Lower leg skin (tissue), 4 donors: ENCODE measurements around the gene WSCD1. TPM values are rescaled to one million over a fixed set of nuclear protein-coding genes. Genes with fewer than 3 reads are reported as not detected.

Source experiments
- DNase-seq, 2 donors: peaks; one replicate each; pipeline ENCODE4 v3.0.0-alpha.2; 2019; ENCODE audit warnings: low spot score in 2 of 2
- H3K4me3 ChIP-seq: fragments of 200-600 bp; sonication (generic); 2 replicates; pipeline ENCODE4 v1.5.1; 2017; ENCODE audit warnings: mild to moderate bottlenecking, low read depth; ENCODE audit not compliant: poor library complexity, severe bottlenecking
- POLR2A ChIP-seq, 2 donors: fragments of 450-650 bp; IDR thresholded peaks; one replicate each; pipeline ENCODE4 v1.6.1; 2016 to 2017; ENCODE audit warnings: antibody characterized with exemption in 2 of 2, mild to moderate bottlenecking in 1 of 2, moderate library complexity in 1 of 2
- WGBS, 2 donors: methylation state at CpG; one replicate each; pipeline ENCODE4 v1.1.5; 2018; 5-methylcytosine and 5-hydroxymethylcytosine counted together
- intact Hi-C: fragments of 100-400 bp; cut with DNase I; formaldehyde crosslinking; loops from one replicate; pipeline ENCODE4 v1.15.0; 2023; ENCODE audit warnings: low total_unique reads
- total RNA-seq, 4 donors: library from RNA; depleted of rRNA; stranded (reverse); fragments of >200 nt; gene quantifications; one replicate each; pipeline ENCODE4 v1.1.0, GENCODE V29; 2016
- TF ChIP-seq, protein P1 (sequence below), 3 donors: fragments of 450-650 bp; IDR thresholded peaks; one replicate each; pipeline ENCODE4 v1.5.1; 2016; ENCODE audit warnings: antibody characterized with exemption in 3 of 3, mild to moderate bottlenecking in 3 of 3, moderate library complexity in 2 of 3

WSCD1 gene
- total RNA-seq, 4 donors from 2014 or later: 2.5 to 5.3 (median 2.9) TPM

DNA sequence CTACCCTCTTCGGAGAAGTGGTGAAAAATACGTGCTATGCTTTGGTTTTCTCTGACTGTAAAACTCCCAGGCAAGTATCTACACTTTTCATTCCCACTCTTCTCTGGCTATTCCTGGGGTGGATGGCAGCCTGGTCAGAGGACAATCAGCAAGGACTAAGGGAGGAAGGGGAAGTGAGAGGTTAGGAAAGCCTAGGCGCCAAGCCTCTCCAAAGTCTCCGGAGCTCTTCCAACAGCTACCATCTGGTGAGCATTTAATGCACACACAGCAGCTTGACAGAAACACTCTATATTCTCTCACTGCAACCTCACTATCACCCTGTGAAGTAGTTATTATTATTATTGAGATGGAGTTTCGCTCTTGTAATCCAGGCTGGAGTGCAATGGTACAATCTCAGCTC lies 65.1 kb downstream of the WSCD1 start:
- 48 to 57% methylated on average over 5 of the region's 5 CpGs for WGBS, 2 donors
- DNase-seq: no peak
- H3K4me3 ChIP-seq: no peak overlapping the region
- no peak for TF ChIP-seq POLR2A (IDR thresholded peaks at IDR 0.05)
- TF ChIP-seq, protein P1, sequence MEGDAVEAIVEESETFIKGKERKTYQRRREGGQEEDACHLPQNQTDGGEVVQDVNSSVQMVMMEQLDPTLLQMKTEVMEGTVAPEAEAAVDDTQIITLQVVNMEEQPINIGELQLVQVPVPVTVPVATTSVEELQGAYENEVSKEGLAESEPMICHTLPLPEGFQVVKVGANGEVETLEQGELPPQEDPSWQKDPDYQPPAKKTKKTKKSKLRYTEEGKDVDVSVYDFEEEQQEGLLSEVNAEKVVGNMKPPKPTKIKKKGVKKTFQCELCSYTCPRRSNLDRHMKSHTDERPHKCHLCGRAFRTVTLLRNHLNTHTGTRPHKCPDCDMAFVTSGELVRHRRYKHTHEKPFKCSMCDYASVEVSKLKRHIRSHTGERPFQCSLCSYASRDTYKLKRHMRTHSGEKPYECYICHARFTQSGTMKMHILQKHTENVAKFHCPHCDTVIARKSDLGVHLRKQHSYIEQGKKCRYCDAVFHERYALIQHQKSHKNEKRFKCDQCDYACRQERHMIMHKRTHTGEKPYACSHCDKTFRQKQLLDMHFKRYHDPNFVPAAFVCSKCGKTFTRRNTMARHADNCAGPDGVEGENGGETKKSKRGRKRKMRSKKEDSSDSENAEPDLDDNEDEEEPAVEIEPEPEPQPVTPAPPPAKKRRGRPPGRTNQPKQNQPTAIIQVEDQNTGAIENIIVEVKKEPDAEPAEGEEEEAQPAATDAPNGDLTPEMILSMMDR (IDR thresholded peaks at IDR 0.05): no peak
- intact Hi-C loops: no loop called here

DNA sequence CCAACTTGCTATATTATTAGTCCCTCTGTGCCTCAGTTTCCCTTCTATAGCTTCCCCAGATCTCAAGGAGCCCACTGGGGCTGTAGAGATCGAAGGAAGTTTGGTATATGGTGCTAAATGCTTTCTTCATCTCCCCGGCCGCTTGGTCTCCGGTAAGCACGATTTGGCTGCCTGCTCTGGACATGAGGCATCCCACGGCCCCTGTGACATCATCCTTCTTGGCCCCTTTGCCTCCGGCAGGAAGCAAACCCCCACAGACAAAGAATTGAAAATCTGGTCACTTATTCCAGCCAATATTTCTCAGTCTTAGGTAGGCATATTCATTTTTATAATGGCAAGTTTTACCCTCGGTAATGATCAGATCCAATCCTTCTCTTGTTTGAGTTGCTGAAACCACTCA lies 65.8 kb downstream of the WSCD1 start:
- DNase-seq: no peak
- intact Hi-C loops: no loop called here
- TF ChIP-seq, protein P1 (IDR thresholded peaks at IDR 0.05): no peak
- TF ChIP-seq POLR2A (IDR thresholded peaks at IDR 0.05): no peak
- 82 to 83% methylated on average over 8 of the region's 8 CpGs for WGBS, 2 donors
- no peak overlapping the region for H3K4me3 ChIP-seq

DNA sequence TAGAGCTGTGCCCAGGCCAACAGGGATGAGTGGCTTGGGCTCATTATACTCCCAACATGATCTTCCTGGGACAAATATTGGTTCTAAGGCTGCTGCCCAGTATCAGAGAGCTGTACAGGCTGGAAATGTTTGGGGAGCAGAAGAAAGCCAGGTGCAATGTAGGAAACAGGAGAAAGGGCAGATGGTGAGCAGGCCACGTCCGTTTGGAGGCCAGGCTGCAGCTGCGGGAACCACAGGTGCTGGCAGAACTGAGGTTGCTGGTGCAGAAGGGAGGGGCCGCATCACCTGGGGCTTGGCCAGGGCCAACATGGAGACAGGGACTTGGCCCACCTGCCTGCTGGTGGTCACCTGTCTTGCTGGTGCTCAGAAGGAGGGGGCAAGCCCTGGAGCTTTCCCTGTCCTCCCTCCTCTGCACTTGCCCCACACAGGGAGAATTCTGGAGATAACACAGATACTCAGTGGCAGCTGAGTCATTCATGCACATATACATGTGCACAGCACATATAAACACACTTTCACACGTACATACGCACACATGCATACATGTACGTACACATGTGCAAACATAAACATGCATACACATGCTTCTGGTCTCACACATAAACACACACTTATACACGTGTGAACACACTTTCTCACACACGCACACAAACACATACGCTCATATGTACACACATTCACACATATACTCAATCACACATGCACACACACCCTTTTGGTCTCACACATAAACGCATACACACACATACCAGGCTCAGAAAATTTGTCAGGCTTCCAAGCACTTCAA lies 67.7 kb downstream of the WSCD1 start:
- TF ChIP-seq, protein P1 (IDR thresholded peaks at IDR 0.05): no peak
- no peak for TF ChIP-seq POLR2A (IDR thresholded peaks at IDR 0.05)
- WGBS, 2 donors: 64 to 68% methylated on average over 11 of the region's 11 CpGs
- no peak for DNase-seq
- intact Hi-C loops: no loop called here
- H3K4me3 ChIP-seq: no peak overlapping the region

DNA sequence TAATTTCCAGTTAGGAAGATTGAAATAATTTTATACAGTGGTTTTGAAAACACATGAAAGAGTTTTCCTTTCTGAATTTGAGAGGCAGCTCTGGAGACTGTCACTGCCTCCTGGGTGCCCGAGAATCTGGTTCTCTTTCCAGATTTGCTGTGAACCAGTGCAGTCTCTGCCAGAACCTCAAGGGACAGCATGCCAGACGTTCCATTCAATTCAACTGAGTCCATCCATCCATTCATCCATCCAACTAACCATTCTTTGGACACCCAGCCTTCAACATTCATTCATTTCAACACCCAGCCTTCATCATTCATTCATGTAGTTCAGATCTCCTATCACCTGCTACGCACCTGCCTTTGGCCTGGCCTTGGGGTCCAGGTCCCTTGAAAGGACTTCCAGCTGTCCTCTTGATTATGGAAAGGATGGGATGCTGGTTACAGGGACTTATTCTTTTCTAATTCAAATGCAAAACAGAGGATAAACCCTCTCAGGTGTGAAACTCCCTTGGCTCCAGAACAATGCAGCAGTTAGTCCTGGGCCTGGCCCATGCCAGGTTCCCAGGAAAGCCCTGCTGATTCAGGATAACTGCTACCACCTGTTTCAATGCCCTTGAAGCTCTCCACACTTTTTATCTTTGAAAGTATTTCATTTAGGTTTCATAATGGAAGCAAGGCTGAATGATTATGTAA lies 68.7 kb downstream of the WSCD1 start:
- 53 to 61% methylated on average over 3 of the region's 3 CpGs for WGBS, 2 donors
- H3K4me3 ChIP-seq: no peak overlapping the region
- DNase-seq: no peak
- intact Hi-C loops: no loop called here
- no peak for TF ChIP-seq POLR2A (IDR thresholded peaks at IDR 0.05)
- TF ChIP-seq, protein P1 (IDR thresholded peaks at IDR 0.05): no peak

DNA sequence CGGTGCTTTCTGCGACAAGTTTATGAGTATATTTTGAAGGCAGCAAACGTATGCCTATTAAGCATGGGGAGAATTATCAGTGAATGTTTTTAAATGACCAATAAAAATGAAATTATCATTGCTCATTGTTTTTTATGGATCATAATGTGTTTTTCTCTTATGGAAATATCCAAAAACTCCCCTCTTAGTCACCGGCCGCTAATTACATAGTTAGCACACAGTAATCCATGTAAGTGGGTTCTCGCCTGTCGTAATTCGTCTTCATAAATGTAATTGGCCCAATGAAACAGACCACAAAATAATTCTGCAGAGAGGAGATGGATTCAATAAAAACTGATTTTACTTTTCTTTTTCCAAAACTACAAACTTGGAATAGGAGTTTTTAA lies 69.3 kb downstream of the WSCD1 start:
- DNase-seq: no peak
- no peak overlapping the region for H3K4me3 ChIP-seq
- WGBS, 2 donors: 70 to 72% methylated on average over 8 of the region's 8 CpGs
- intact Hi-C loops: no loop called here
- TF ChIP-seq, protein P1 (IDR thresholded peaks at IDR 0.05): no peak
- no peak for TF ChIP-seq POLR2A (IDR thresholded peaks at IDR 0.05)
